Endothelial cell of umbilical vein (primary cell): ENCODE measurements around the gene KCNC1. TPM values are rescaled to one million over a fixed set of nuclear protein-coding genes. Genes with fewer than 3 reads are reported as not detected.

Experiments
- BruUV-seq: library from RNA; stranded (reverse); fragments of 400-500 nt; replicated peaks from 2 replicates; lab custom pipeline; 2021; lab: Mats Ljungman, UMichigan
- CTCF ChIA-PET: fragments of 300-600, 350-600 bp; sonication (Branson Sonifier 250); formaldehyde crosslinking; loops from one replicate; lab custom pipeline; 2021; ENCODE audit warnings: antibody characterized with exemption, inconsistent platforms; lab: Charles Lee
- POLR2A ChIA-PET: fragments of 300-600, 350-600 bp; sonication (Branson Sonifier 250); formaldehyde crosslinking; loops from one replicate; lab custom pipeline; 2021; ENCODE audit warnings: antibody characterized with exemption, inconsistent platforms; lab: Charles Lee
- DNase-seq: peaks from one replicate; pipeline ENCODE4 v3.0.0-alpha.2; 2011; ENCODE audit warnings: low read depth, low spot score
- FAIRE-seq: peaks from 2 replicates; lab custom pipeline; 2011; peaks lifted over from hg19 to GRCh38; lab: Jason Lieb, UNC
- H2AFZ ChIP-seq: 2 replicates; pipeline ENCODE4 v1.6.0; 2012; ENCODE audit warnings: low read depth, low read length, control low read depth, inconsistent platforms
- H3K27ac ChIP-seq: 2 replicates; pipeline ENCODE4 v1.5.1; 2011; ENCODE audit warnings: low read depth, mild to moderate bottlenecking, control low read depth, low read length, moderate library complexity; ENCODE audit not compliant: insufficient read depth
- H3K27me3 ChIP-seq, 2 experiments: 2 replicates each; pipeline versions ENCODE4 v1.6.0 to v1.6.1; 2011; ENCODE audit warnings: low read length in 2 of 2, mixed read lengths in 1 of 2; ENCODE audit not compliant: control insufficient read depth in 2 of 2, insufficient read depth in 2 of 2
- H3K36me3 ChIP-seq, 2 experiments: 2 replicates in 1 of 2; 3 replicates in 1 of 2; pipeline ENCODE4 v1.5.1; 2011; ENCODE audit warnings: low read length in 2 of 2, mild to moderate bottlenecking in 1 of 2, moderate library complexity in 1 of 2; ENCODE audit not compliant: control insufficient read depth in 2 of 2, insufficient read depth in 2 of 2; ENCODE audit errors: extremely low read depth in 1 of 2
- H3K4me1 ChIP-seq: 3 replicates; pipeline ENCODE4 v1.5.1; 2011; ENCODE audit warnings: mild to moderate bottlenecking, low read length; ENCODE audit not compliant: control insufficient read depth, insufficient read depth; ENCODE audit errors: extremely low read depth
- H3K4me2 ChIP-seq: 2 replicates; pipeline ENCODE4 v1.6.1; 2011; ENCODE audit warnings: low read length, control low read depth, mixed read lengths; ENCODE audit not compliant: insufficient read depth
- H3K4me3 ChIP-seq, 3 experiments: fragments of 200-600 bp in 1 of 3; sonication (generic), shearing (Covaris generic) in 1 of 3; replicated peaks in 1 of 3; 2 replicates each; pipeline ENCODE4 v1.5.1; 2011 to 2016; ENCODE audit warnings: control low read depth in 3 of 3, low read length in 3 of 3, mild to moderate bottlenecking in 2 of 3, inconsistent platforms in 1 of 3, low read depth in 1 of 3, moderate library complexity in 1 of 3; ENCODE audit not compliant: insufficient read depth in 1 of 3
- H3K79me2 ChIP-seq: 2 replicates; pipeline ENCODE4 v1.6.0; 2012; ENCODE audit warnings: low read length, inconsistent platforms; ENCODE audit not compliant: control insufficient read depth, insufficient read depth
- H3K9ac ChIP-seq: replicated peaks from 2 replicates; pipeline ENCODE3; 2011; ENCODE audit warnings: low read length, control low read depth; ENCODE audit not compliant: insufficient read depth; ENCODE audit errors: extremely low read depth
- H3K9me1 ChIP-seq: replicated peaks from 3 replicates; pipeline ENCODE4 v1.6.0; 2011; ENCODE audit warnings: mild to moderate bottlenecking, low read length; ENCODE audit not compliant: control insufficient read depth, insufficient read depth; ENCODE audit errors: extremely low read depth
- H3K9me3 ChIP-seq: replicated peaks from 2 replicates; pipeline ENCODE4 v1.5.1; 2012; ENCODE audit warnings: low read length, inconsistent platforms; ENCODE audit not compliant: control insufficient read depth, insufficient read depth
- H4K20me1 ChIP-seq: replicated peaks from 2 replicates; pipeline ENCODE3; 2011; ENCODE audit warnings: mild to moderate bottlenecking, low read length; ENCODE audit not compliant: control insufficient read depth, insufficient read depth; ENCODE audit errors: extremely low read depth
- EZH2 ChIP-seq: IDR thresholded peaks from 2 replicates; pipeline ENCODE4 v1.6.1; 2012; ENCODE audit warnings: borderline replicate concordance, low read depth, mild to moderate bottlenecking, moderate library complexity, low read length, inconsistent platforms; ENCODE audit not compliant: severe bottlenecking
- FOS ChIP-seq: IDR thresholded peaks from 2 replicates; pipeline ENCODE4 v1.6.1; 2011; ENCODE audit warnings: mild to moderate bottlenecking, low read length, moderate library complexity, borderline replicate concordance; ENCODE audit not compliant: insufficient read depth
- GATA2 ChIP-seq: IDR thresholded peaks from 2 replicates; pipeline ENCODE4 v1.7.0; 2011; ENCODE audit warnings: low read depth, mild to moderate bottlenecking, moderate library complexity, mixed read lengths, low read length; ENCODE audit not compliant: insufficient read length, insufficient read depth
- JUN ChIP-seq: IDR thresholded peaks from 2 replicates; pipeline ENCODE4 v1.6.1; 2011; ENCODE audit warnings: borderline replicate concordance, low read depth; ENCODE audit not compliant: insufficient read length, insufficient read depth
- MYC ChIP-seq: IDR thresholded peaks from one replicate; pipeline ENCODE4 v1.6.1; 2011; ENCODE audit warnings: mild to moderate bottlenecking, low read depth, low read length
- POLR2A ChIP-seq: IDR thresholded peaks from 2 replicates; pipeline ENCODE4 v1.6.1; 2012; ENCODE audit warnings: low read depth, mild to moderate bottlenecking, control low read depth, low read length
- POLR2AphosphoS5 ChIP-seq: IDR thresholded peaks from 2 replicates; pipeline ENCODE4 v1.6.1; 2012; ENCODE audit warnings: low read depth, mild to moderate bottlenecking, control low read depth, low read length, moderate library complexity; ENCODE audit not compliant: insufficient read depth
- dilution Hi-C: fragments of 300-500 bp; cut with MboI; formaldehyde crosslinking; loops from one replicate; pipeline ENCODE4 v1.15.0; 2019; ENCODE audit warnings: low sequenced_read_pairs; ENCODE audit not compliant: extremely low pct_ligation_motif_present
- intact Hi-C: fragments of 100-400 bp; cut with micrococcal nuclease; formaldehyde crosslinking; loops from one replicate; pipeline ENCODE4 v1.10.0; 2022
- polyA plus RNA-seq, 4 experiments: library from polyadenylated mRNA; depleted of rRNA in 3 of 4; stranded (reverse) in 3 of 4; unstranded in 1 of 4; fragments of >200 nt; gene quantifications; 2 replicates each; pipeline versions ENCODE4 v1.2.1 to v1.2.3, GENCODE V29; 2011 to 2012; ENCODE audit warnings: missing spikeins in 1 of 4
- total RNA-seq: library from RNA; stranded (reverse); gene quantifications from 2 replicates; pipeline ENCODE4 v1.2.3, GENCODE V29; 2021
- TF ChIP-seq, protein P1 (sequence below): IDR thresholded peaks from 2 replicates; pipeline ENCODE4 v1.6.1; 2011; ENCODE audit not compliant: insufficient read depth, insufficient read length
- TF ChIP-seq, protein P2 (sequence below), 2 donors: IDR thresholded peaks; 1 replicate in 1 of 2; 2 replicates in 1 of 2; pipeline ENCODE4 v1.5.1; 2011; ENCODE audit warnings: low read length in 2 of 2, mild to moderate bottlenecking in 2 of 2, moderate library complexity in 2 of 2, control low read depth in 1 of 2, inconsistent platforms in 1 of 2, low read depth in 1 of 2; ENCODE audit not compliant: insufficient read depth in 1 of 2; ENCODE audit errors: extremely low read depth in 1 of 2

KCNC1 gene
- total and polyA plus RNA-seq, 2 donors (not counting 3 experiments of a cell fraction or from before 2014, with no cell fraction given) = not detected

DNA sequence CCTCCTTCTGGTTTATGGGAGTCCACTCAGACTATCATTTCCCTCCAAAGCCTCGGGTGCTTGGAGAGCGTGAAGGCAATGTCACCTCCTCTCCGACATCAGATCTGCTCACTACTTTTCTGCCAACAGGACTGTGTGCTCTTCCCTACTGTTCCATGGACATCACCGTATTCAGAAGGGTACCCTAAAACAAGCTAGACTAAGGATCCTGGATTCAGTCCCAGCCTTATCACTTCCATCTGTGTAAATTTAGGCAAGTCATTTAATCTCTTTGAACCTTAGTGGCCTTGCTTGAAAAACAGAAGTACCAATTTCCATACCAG lies 78.2 kb downstream of the KCNC1 start:
- Histone ChIP-seq H3K4me2 (no peak overlapping the region), H3K79me2 (no peaks in the 10 kb centered on the region), H3K27ac (no peak overlapping the region), H3K9me1 (no peaks in the 10 kb centered on the region), H3K4me3 (no peak overlapping the region), H2AFZ (no peak overlapping the region), H3K9me3 (no peaks in the 10 kb centered on the region), H3K9ac (no peak overlapping the region), H3K27me3 (no peaks in the 10 kb centered on the region), H3K36me3 (no peaks in the 10 kb centered on the region), H3K4me1 (no peaks in the 10 kb centered on the region), H4K20me1 (no peaks in the 10 kb centered on the region)
- POLR2A ChIA-PET = no interaction called here
- dilution Hi-C loops (no loop called here), intact Hi-C loops (no loop called here)
- no TSS peak for BruUV-seq
- no peak for FAIRE-seq
- CTCF ChIA-PET = interaction anchor here (0.7 kb wide), 1 partner anchor 38 kb away, joined by 3 read pairs; no protein-coding TSS in a partner anchor
- TF ChIP-seq, protein P1, sequence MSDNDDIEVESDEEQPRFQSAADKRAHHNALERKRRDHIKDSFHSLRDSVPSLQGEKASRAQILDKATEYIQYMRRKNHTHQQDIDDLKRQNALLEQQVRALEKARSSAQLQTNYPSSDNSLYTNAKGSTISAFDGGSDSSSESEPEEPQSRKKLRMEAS = no peak
- TF ChIP-seq MYC (no peak), POLR2A (no peak), FOS (no peak), GATA2 (no peak), EZH2 (no peak), JUN (no peak), POLR2AphosphoS5 (no peak)
- TF ChIP-seq, protein P2, sequence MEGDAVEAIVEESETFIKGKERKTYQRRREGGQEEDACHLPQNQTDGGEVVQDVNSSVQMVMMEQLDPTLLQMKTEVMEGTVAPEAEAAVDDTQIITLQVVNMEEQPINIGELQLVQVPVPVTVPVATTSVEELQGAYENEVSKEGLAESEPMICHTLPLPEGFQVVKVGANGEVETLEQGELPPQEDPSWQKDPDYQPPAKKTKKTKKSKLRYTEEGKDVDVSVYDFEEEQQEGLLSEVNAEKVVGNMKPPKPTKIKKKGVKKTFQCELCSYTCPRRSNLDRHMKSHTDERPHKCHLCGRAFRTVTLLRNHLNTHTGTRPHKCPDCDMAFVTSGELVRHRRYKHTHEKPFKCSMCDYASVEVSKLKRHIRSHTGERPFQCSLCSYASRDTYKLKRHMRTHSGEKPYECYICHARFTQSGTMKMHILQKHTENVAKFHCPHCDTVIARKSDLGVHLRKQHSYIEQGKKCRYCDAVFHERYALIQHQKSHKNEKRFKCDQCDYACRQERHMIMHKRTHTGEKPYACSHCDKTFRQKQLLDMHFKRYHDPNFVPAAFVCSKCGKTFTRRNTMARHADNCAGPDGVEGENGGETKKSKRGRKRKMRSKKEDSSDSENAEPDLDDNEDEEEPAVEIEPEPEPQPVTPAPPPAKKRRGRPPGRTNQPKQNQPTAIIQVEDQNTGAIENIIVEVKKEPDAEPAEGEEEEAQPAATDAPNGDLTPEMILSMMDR (IDR thresholded peaks at IDR 0.05; ENCODE audit: extremely low read depth in 1 of 2, insufficient read depth in 1 of 2, low read depth in 1 of 2, low read length in 2 of 2) = no peak
- DNase-seq = no peak
